ENCODE results near the gene LANCL3.

GRCh38 chrX:37594755-37595382 lies 23.4 kb downstream of the LANCL3 start:
- TF ChIP-seq CTCF (IDR thresholded peaks at IDR 0.05) (no peak), POLR2AphosphoS5 (IDR thresholded peaks at IDR 0.05) (no peak)

All from suprapubic skin (tissue), 3 donors.